ENCODE results near the gene FAF1.

The FAF1 gene

DNA sequence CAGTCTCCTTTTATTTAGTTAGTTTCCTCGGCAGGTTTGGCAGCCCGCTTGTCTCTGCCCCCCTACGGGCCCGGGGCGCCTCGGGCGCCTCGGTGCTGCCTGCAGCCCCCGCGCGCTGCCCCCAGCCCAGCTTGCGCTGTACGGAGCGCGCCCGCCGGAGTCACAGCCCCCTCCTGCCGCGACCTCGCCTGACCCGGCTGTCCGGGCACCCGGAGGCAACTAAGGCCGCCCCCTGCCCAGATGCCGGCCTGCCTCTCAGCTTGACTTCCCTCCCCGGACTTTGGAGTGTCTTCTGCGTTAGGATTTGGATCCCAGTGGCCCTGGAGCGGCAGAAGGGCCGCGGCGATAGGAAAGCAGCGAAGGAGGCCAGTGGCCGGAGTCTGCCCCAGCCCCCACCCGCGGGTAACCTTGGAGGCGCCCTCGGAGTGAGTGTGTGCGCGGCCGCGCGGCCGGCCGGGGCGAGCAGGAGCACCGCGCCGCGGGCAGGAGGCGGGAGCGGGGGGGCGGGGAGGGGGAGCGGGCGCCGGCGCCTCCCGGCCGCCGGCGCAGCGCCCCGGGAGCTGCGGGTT lies 17.6 kb upstream of the FAF1 start:
- no peak for DNase-seq

DNA sequence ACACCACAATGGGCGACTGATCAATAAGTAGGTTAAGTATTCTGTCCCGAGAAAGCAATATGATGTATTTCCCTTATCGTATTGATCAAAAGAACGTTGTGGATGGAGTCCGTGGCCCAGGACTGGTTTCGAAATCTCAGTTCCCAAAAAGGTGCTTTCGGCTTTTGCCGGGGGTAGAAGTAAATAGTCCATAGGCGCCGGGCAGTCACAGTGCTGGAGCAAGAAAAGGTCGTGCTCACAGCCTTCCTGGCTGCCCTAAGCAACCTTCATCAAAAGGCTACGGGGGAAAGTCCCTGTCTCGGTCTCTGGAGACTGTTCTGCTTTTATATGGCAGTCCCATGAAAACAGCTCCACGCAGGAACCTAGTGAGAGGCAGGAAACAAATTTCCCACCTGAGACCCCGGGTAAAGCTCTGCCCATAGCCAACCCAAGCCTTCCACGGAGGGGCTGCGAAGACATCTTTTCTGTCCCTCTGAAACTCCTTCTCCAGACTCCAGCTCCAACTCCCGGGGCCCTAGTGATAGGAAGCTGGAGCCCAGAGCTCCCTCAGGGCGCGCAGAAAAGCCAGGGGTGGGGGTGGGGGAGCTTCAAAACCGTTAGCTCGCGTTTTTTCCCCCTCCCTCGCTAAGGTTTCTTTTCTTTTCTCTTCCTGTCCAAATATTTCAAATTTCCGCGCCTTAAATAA lies 17.0 kb upstream of the FAF1 start:
- DNase-seq, result no peak

DNA sequence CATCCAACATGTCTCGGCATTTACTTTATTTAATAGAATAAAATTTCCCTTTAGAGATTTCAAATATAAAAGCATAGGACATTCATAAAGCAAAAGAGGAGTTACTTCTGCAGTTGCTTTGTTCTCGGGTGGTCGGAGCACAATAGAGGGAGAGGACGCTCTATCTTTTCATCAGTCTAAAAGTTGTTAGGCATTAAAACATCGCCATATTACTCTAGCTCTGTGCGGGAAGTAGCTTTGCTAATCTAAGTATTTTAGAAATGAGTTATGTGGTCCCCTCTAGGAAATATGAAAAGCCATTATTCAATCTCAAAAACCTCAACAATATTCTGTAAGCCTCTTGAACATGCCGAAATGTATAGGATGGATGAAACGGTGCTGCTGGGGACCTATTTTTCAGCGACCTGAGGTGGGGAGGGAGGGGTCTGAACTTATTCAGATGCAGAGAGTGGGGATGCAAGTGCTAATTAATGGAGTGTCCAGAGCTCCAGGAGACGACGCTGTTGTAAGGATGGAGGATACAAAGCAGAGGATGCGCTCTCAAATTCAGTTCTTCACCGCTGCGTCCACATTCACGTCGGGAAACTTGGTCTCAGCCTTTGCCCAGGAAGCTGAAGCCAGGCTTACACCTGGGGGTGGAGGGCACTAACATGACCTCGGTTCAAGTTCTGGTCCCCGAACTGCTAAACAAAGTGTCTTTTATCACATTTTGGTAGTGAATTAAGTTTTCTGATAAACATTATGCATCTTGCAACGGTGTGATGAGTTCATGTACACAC lies 16.2 kb upstream of the FAF1 start:
- DNase-seq, result no peak

DNA sequence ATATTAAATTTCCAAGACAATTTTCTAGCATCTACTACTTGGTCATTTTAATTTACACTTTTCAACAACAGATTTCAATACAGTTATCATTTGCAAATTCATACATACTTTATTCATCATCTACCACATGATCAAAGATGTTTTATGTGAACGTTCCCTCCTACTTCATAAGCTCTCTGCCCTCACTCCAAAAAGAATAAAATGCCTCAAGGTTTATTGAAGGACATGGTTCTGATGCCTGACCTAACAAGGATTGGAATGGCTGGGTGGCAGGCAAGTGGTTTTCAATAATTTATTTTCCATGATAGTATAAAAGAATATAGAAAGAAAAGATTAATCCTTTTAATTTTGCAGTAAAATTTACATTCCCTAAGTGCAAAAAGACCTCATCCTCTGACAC lies 15.4 kb upstream of the FAF1 start:
- DNase-seq, result no peak

DNA sequence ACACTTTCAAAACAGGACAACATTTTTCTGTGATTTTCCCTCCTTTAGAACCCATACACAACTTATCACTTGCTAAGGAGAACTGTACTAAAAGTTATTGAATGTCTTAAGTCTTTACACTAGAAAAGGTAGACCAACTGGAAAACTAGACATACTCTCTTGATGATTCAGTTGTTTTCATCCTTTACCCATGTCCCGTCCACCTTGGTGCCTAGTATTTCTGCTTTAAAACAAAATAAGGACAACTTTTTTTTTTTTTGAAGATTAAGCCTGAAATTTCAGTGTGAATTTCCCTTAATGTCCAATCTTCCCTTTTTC lies 14.5 kb upstream of the FAF1 start:
- no peak for DNase-seq

DNA sequence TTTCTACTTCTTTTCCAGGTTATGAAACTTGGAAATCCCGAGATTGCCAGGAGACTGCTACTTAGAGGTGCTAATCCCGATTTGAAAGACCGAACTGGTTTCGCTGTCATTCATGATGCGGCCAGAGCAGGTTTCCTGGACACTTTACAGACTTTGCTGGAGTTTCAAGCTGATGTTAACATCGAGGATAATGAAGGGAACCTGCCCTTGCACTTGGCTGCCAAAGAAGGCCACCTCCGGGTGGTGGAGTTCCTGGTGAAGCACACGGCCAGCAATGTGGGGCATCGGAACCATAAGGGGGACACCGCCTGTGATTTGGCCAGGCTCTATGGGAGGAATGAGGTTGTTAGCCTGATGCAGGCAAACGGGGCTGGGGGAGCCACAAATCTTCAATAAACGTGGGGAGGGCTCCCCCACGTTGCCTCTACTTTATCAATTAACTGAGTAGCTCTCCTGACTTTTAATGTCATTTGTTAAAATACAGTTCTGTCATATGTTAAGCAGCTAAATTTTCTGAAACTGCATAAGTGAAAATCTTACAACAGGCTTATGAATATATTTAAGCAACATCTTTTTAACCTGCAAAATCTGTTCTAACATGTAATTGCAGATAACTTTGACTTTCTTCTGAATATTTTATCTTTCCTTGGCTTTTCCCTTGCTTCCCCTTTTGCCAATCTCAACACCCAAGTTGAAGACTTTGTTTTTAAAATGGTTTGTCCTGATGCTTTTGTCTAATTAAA lies 14.0 kb upstream of the FAF1 start:
- no peak for DNase-seq

DNA sequence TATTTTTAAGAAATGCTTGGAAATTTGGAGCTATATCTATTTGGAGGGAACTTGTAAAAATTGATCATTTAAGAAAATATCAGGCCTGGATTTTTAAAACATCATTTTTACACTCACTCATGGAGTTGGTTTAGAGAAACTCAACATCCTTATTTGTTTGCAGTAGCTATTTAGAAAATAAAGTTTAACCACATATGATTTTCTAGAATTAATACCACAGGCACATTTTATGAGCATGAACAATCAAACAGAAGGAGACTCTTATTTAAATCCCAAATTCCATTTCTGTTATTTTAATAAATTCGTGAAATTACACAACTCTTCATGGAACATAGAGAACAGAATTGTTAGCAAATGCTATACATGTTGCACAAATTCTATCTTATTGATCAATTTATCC lies 13.2 kb upstream of the FAF1 start:
- DNase-seq, result no peak

DNA sequence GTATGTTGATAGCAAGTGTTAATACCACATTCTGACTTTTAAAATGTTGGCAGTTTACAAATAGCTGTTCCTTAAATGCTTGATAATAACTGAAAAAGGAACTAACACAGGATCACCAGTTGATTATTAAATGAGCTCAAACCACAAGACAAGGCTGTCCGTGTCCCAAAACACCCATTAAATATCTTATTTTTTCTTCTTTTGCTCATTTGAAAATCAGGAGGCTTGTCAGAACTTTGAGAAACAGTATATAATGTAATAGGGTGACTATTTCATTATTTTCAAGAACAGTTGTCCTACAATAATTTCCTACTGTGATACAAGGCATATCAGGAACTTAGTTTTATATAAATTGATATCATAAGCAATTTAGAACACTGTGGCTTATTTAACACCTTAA lies 12.7 kb upstream of the FAF1 start:
- no peak for DNase-seq

DNA sequence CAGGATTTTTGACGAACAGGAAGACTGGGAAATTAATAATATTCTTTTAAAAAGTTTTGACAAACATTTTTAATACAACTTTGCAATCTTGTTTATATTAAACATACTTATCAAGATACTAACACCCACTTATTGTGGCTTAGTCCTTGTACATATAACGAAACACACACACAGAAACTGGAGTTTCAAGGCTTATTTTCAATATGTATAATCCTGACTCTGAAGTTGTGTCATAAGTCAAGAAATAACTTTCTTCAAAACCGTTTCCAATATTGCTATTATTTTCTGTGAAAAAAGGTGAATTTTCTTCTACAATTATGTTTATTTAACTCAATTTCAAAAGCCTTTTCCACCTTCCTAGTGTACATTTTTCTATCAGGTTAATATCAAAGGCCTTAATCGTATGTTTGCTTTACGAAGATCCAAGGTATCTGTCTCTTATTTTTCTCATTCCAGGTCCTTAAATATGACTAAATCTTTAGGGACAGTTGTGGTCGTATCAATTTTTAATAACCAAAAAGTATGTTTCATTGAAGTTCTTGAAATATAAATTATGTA lies 11.8 kb upstream of the FAF1 start:
- no peak for DNase-seq

DNA sequence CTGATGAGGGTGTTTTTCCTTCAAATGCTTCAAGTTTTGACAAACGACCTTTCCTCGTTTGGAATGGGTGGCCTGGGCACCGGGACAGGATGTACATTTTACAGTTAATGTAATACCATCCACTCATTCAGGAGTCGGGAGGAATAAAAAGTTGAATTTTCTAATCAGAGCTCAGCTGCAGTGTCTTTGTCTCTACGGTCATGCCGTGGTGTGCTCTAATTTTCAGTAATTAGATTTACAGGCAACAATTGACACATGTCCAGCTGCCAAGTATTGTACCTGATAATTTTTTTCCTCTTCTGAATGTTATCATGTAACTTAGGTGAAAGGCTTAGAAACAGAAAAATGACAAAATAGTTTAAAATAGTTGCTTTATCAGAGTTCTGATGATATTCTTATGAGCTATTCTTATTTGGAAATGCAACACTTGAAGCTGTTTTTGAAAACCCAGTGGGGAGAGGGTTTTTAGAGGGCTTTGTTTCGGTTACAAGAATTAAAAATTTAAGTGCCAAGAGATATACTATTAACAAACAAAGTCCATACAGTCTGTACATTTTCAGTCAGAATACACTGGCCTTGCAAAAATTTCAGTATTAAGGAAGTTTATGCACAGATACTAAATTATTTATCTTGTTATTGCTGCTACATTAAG lies 11.0 kb upstream of the FAF1 start:
- DNase-seq, result no peak

DNA sequence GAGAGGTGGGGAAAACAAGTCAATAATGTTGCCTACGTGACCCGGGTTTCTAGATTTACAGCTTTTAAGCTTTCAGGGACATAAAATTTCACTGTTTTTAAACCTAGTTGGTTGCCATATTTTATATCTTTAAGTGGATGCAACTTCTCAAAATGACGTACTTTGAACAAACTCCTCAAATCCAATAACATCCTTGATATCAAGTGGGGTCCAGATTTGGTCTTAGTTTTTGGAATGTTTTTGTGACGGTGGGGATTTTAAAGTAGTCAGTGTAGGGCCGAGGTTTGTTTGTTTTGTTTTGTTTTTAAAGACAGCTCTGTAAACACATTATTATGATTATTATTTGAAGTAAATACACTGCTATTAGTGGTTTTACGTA lies 10.4 kb upstream of the FAF1 start:
- DNase-seq, result no peak

DNA sequence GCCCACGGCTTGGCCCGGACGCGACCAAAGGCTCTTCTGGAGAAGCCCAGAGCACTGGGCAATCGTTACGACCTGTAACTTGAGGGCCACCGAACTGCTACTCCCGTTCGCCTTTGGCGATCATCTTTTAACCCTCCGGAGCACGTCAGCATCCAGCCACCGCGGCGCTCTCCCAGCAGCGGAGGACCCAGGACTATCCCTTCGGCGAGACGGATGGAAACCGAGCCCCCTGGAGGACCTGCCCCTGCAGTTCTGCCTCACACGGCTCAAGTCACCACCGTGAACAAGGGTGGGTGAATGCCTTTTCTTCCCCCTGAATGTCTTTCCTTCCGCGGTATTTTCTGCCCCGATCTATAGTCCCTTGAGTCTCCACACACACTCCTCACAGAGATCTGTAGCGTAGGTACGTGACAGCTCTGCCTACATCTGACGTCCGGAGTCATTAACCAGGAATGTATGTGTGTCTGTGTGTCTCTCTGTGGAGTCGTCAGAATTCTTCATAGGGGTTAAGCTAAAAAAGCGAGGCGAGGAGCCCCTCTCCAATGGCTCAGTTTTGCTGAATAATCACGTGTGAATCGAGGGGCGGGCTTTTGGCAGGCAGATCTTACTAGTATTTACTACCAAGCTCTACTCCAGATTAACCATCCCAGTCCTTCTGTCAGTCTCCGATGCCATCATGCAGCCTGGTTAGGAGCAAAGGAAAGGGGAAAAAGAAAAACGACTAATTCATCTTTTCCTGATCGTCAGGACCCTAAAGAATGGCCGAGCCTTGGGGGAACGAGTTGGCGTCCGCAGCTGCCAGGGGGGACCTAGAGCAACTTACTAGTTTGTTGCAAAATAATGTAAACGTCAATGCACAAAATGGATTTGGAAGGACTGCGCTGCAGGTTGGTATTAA lies 9.8 kb upstream of the FAF1 start, which contains the start of gene CDKN2C:
Gene CDKN2C, plus strand, starts transcription at position 635 of the 898 bp plus-strand sequence. Its CDS starts 124 bp downstream, at position 759.
- DNase-seq, result peak; percentile 71

DNA sequence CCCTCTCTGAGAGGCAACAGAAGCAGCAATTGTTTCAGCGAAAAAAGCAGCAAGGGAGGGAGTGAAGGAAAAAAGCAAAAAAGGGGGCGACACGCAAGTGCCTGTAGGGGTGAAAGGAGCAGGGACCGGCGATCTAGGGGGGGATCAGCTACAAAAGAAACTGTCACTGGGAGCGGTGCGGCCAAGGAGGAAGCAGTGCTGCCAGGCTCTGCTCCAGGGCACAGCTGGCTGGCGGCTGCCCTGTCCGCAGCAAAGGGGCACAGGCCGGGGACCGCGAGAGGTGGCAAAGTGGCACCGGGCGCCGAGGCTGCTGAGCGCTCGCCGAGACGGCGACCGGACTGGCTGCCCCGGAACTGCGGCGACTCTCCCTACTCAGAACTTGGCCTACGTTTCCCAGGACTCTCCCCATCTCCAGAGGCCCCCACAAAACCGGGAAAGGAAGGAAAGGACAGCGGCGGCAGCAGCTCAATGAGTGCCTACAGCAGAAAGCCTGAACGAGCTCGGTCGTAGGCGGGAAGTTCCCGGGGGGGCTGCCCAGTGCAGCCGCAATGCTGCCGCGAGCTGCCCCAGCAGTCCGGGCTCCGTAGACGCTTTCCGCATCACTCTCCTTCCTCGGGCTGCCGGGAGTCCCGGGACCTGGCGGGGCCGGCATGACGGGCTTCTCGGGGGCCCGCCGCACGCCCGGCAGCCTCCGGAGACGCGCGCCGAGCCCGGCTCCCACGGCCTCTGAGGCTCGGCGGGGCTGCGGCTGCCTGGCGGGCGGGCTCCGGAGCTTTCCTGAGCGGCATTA lies 8.9 kb upstream of the FAF1 start:
- DNase-seq, result peak; percentile 75

DNA sequence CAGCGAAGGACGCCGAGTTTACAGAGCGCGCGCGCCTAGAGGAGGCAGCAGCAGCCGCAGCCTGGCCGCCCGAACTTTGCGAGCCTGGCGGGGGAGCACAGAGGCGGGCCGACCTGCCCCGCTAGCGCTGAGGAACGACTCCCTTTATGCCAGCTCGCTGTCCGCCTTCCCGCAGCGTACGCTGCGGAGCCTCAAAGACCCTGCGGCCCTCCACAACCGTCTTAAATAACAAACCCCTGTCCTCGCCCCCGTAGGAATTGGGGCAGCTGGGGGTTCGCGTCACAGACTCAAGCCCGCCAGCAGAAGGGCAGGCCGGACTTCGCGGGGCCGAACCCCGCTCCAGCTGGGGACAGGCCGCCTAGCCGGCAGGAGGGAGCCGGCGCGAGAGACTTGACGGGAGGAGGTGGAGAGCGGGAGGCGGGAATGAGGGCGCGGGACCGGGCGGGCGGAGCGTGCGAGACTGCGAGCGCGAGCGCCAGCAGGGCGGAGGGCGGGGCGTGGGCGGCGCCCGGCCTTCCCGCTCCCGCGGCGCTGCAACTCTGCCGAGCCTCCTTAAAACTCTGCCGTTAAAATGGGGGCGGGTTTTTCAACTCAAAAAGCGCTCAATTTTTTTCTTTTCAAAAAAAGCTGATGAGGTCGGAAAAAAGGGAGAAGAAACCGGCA lies 8.2 kb upstream of the FAF1 start:
- peak; percentile 88 for DNase-seq

DNA sequence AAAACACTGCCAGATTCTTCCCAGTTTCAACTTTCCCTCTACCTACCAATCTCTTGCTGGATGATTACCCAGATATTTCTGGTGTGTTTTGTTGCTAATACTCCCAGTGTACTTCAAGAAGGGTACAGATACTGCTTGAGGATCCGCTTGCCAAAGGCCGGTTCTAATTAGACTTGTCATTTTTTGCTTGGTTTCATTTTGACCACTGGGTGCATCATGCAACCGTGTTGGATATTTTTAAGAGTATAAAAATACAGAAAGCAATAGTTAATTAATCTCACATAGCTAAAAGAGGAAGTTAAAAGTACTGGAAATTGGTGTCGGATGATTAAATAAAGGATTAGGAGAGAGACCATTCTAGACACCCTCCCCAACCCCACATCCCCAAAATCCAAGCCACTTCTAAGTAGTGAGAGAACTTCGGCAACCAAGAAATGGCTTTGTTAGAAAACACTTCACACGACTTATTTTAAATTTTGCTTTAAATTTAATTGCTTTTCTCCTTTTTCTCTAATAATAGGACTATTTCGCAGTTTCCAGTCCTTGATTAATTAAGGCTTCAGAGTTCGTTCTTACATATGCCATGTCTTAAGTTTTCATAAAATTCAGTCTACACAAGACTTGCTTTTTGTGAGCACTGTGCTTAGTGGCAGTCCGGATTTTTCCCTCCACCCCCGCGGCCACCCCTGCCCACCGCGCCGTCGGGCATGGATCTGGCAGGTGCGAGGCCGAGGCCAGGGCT lies 7.5 kb upstream of the FAF1 start:
- DNase-seq, result no peak

DNA sequence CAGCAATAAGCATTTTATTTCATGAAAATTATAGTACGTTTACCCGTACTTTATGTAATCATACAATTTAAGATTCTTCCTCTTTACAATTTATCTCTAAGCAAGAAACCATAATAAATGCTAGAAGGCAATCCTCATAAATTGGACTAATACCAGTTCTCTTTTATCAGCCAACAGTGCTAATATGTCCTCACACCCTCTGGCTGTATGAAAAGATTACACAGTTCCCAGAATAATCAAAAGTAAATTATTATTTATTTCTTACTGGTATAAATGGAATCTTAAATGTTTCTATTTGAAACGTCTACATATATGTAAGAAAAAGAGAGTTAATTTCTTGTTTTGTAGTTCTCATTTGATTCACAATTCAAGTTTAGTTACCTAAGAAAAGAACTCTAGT lies 6.9 kb upstream of the FAF1 start:
- DNase-seq, result no peak

DNA sequence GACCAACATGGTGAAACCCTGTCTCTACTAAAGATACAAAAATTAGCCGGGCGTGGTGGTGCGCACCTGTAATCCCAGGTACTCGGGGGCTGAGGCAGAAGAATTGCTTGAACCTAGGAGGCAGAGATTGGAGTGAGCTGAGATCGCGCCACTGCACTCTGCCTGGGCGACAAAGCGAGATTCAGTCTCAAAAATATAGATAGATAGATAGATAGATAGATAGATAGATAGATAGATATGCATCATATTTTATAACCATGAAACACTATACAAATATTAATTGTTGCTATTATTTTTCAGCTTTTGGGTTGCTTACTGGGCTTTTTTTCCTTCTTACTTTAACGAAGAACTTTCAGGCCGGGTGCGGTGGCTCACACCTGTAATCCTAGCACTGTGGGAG lies 4.8 kb upstream of the FAF1 start:
- DNase-seq, result no peak

DNA sequence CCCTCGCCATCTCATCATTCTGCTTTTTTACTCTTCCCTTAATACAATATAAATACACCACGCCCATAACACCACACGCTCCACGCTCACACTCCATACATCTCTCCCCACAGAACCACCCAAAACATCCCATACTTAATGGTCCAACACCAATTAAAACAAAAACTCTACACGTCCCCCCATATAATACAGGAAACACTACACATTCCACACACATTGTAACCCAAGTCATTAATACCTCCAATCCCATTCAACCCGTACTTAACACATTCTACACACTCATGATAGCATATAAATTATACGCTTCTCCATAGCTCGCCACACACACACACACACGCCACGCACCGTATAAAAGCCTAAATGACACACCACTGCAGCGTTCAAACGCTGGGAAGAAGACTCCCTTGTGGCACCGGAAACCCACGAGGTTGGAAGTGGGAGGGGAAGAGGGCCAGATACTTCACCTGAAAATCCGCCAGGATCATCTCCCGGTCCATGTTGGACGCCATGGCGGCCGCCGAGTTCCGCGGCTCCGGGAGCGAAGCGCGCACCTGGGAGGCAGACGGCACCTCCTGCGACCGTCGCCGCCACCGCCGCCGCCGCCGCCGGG lies 659 bp downstream of the FAF1 start:
- DNase-seq, result no peak

DNA sequence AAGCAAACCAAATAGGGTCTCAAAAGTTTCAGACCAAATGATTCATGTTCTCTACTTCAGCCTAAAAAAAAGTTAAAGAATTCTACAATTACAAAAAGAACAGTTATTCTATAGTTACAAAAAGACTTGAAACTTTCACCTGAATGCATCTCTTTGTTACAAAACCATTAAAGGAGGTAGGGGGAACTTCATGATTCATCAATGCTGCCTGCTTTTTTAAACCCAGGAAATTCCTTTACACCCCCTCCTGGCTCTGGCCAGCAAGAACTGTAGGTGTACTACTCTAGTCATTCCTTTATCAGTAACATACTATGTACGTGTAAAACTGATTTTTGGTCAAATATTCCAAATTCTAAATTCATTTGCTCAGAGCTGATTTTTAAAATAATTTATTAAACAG lies 5.0 kb downstream of the FAF1 start:
- no peak for DNase-seq

Measured in activated CD8-positive, alpha-beta memory T cell treated with anti-CD3 and anti-CD28 coated beads, Interleukin-2, amount 50 U/mL, for 48 hours (primary cell).